Ureter (tissue), 1 donor: ENCODE data around the gene ZNF853. TPM values are rescaled to one million over a fixed set of nuclear protein-coding genes. Genes with fewer than 3 reads are reported as not detected.

ENCODE experiments used
- DNase-seq: peaks from one replicate; pipeline ENCODE4 v3.0.0-alpha.2; 2020; ENCODE audit warnings: low spot score
- total RNA-seq: library from RNA; stranded (reverse); gene quantifications from one replicate; pipeline ENCODE4 v1.2.4, GENCODE V29; 2023
- donor health status: DM: yes; HTN: yes; CAD: no.

ZNF853 gene
- total RNA-seq, 1 donor from 2014 or later = 9.4 TPM

GRCh38 chr7:6636741-6637543 is 21.5 kb downstream of the ZNF853 start, which contains the start of gene ZNF316:
Gene ZNF316 (plus strand): TSS chr7:6637318. CDS start chr7:6642410, 5,092 bp downstream.
- DNase-seq = peak; percentile 69

- no peak for DNase-seq
Observed at GRCh38 chr7:6637544-6638229, 22.3 kb downstream of the ZNF853 start.

- no peak for DNase-seq
Observed at GRCh38 chr7:6639032-6639431, 23.6 kb downstream of the ZNF853 start.

GRCh38 chr7:6639627-6640026 is 24.2 kb downstream of the ZNF853 start:
- DNase-seq = no peak

- DNase-seq = no peak
Observed at GRCh38 chr7:6640246-6640721, 24.9 kb downstream of the ZNF853 start.

- no peak for DNase-seq
Observed at GRCh38 chr7:6641305-6642035, 26.1 kb downstream of the ZNF853 start.

- DNase-seq = no peak
Observed at GRCh38 chr7:6642239-6642839, 26.9 kb downstream of the ZNF853 start.

- no peak for DNase-seq
Observed at GRCh38 chr7:6642861-6643640, 27.6 kb downstream of the ZNF853 start.

- no peak for DNase-seq
Observed at GRCh38 chr7:6643915-6644625, 28.7 kb downstream of the ZNF853 start.

GRCh38 chr7:6644728-6645127 is 29.3 kb downstream of the ZNF853 start:
- DNase-seq = no peak

GRCh38 chr7:6646465-6646864 is 31.1 kb downstream of the ZNF853 start:
- no peak for DNase-seq

- DNase-seq = no peak
Observed at GRCh38 chr7:6647080-6647479, 31.7 kb downstream of the ZNF853 start.

GRCh38 chr7:6647541-6647940 is 32.1 kb downstream of the ZNF853 start:
- DNase-seq = no peak

GRCh38 chr7:6648066-6648814 is 32.8 kb downstream of the ZNF853 start:
- DNase-seq = no peak

- DNase-seq = no peak
Observed at GRCh38 chr7:6648815-6649104, 33.4 kb downstream of the ZNF853 start.

GRCh38 chr7:6649241-6649961 is 34.0 kb downstream of the ZNF853 start:
- no peak for DNase-seq

GRCh38 chr7:6650086-6650485 is 34.7 kb downstream of the ZNF853 start:
- no peak for DNase-seq

GRCh38 chr7:6650521-6651011 is 35.2 kb downstream of the ZNF853 start:
- DNase-seq = no peak

GRCh38 chr7:6651851-6652445 is 36.5 kb downstream of the ZNF853 start:
- DNase-seq = no peak
